Measurements from ENCODE around the gene CHD6.
"Not testable (repeated sequence)": the region's sequence is repeated elsewhere in the genome, so short reads cannot be mapped to it uniquely, and the experiment has no call there.

The CHD6 gene

DNA sequence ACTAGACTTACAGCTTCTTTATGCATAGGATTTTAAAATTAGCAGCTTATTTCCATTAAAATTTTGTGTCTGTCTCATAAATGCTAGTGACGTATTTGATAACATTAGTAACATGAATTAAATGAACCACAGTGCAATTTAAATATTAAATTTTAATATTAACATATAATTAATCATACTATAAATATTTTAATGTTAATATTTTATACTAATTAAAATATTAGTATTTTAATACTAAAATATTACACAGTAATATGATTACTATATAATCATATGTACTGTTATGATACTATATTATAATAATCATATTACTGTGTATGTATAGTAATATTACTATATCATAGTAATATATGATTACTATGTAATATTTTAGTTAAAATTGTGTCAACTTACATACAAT is 73.7 kb downstream of the CHD6 start:
- Mint-ChIP-seq H3K4me3 (no peak overlapping the region), H3K27ac (no peak overlapping the region), H3K9me3 (no peaks in the 10 kb centered on the region), H3K4me1 (peaks cover 19% of the 10 kb centered on the region), H3K36me3 (no peaks in the 10 kb centered on the region)
- no peak for DNase-seq (ENCODE audit: low spot score in 2 of 2)
- no peak for ATAC-seq

DNA sequence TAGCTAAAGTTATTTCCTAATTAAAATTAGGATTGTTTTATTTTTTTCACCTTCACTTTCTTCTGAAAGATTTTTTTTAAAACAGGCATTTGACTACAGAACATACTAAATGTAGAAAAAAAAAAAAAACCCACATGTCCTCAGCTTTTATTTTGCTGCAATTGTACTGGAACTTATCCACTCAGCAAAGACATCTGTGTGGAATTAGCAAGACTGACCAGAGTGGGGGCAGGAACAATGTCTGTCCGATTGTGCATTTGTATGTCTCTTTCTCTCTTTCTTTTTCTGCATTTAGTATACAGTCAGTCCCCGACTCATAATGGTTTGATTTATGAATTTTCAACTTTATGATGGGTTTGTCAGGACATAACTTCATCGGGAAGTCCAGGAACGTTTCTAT is 77.3 kb downstream of the CHD6 start:
- no peak overlapping the region for H3K4me3 Mint-ChIP-seq
- no peaks in the 10 kb centered on the region for H3K36me3 Mint-ChIP-seq
- H3K9me3 Mint-ChIP-seq, result peaks cover 4% of the 10 kb centered on the region
- DNase-seq (ENCODE audit: low spot score in 2 of 2) (no peak), ATAC-seq (no peak)
- peaks cover 12% of the 10 kb centered on the region for H3K4me1 Mint-ChIP-seq
- no peak overlapping the region for H3K27ac Mint-ChIP-seq

DNA sequence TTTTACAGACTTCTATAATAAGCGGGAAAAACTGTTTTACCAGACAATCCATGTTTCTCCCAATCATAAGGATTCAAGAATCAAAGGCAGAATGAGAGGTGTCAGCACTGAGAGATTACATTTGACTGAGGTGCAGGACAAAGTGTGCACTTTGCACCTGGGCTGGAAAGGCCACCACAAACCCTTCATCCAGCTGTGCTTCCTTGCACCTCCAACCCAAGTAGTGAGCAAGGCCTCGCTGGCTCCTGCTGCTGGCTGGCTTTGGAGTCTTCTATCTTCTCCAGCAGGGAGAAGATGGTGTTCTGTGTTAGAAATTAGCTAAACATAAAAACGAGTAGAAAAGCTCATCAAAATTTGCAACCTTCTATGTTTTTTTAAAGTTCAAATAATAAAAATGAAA is 77.7 kb downstream of the CHD6 start:
- peaks cover 8% of the 10 kb centered on the region for H3K4me1 Mint-ChIP-seq
- H3K36me3 Mint-ChIP-seq, result no peaks in the 10 kb centered on the region
- peaks cover 4% of the 10 kb centered on the region for H3K9me3 Mint-ChIP-seq
- DNase-seq (ENCODE audit: low spot score in 2 of 2), result no peak
- no peak overlapping the region for H3K4me3 Mint-ChIP-seq
- ATAC-seq, result no peak
- H3K27ac Mint-ChIP-seq, result no peak overlapping the region

DNA sequence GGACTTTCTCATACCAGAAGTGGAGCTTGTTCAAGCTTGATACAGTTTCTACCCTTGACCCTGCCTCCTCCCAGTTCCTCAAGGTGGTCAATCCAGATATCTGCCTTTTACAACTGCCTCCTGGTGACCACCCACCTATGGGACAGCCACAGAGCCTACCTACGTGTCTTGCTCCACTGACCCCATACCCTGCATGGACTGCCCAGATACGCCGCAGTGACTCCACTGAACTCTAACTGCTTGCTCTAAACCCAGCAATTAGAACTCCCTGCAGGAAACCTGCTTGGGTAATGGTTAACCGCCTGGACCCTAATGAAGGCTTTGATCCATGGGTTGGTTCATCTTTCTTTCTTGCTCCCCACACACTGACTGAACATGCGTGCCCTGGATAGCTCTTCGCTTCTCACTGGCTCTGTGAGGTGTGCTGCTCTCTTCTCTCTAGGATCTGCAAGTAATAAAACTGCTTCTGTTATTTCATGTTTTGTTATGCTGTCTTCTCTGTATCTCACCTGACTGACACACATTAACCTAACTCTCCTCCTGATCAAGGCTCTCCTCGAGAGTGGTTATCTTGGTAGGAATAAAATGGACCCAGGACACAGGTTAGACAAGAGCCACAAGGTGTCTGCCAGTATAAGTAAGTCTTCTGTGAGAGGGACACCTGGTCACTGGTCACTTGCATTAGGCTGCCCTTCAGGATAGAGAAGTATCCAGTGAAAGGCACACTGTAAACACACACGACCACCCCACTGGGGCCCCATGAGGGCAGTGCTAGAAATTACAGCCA is 79.2 kb downstream of the CHD6 start:
- no peak for DNase-seq (ENCODE audit: low spot score in 2 of 2)
- H3K9me3 Mint-ChIP-seq, result peaks cover 4% of the 10 kb centered on the region
- H3K4me3 Mint-ChIP-seq, result no peak overlapping the region
- no peaks in the 10 kb centered on the region for H3K36me3 Mint-ChIP-seq
- H3K27ac Mint-ChIP-seq, result no peak overlapping the region
- no peak for ATAC-seq
- H3K4me1 Mint-ChIP-seq, result peaks cover 13% of the 10 kb centered on the region

DNA sequence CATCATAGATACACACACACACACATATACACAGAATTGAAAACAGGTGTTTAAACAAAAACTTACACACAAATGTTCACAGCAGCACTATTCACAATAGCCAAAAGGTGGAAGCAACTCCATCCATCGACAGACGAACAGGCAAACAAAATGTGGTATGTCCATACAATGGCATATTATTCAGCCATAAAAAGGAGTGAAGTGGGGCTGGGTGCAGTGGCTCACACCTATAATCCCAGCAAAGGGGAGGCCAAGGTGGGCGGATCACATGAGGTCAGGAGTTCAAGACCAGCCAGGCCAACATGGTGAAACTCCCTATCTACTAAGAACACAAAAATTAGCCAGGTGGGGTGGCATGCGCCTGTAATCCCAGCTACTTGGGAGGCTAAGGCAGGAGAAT is 80.3 kb downstream of the CHD6 start:
- H3K36me3 Mint-ChIP-seq, result no peaks in the 10 kb centered on the region
- no peak overlapping the region for H3K4me3 Mint-ChIP-seq
- ATAC-seq, result no peak
- H3K4me1 Mint-ChIP-seq, result peaks cover 19% of the 10 kb centered on the region
- no peak for DNase-seq (ENCODE audit: low spot score in 2 of 2)
- no peak overlapping the region for H3K27ac Mint-ChIP-seq
- peaks cover 4% of the 10 kb centered on the region for H3K9me3 Mint-ChIP-seq

DNA sequence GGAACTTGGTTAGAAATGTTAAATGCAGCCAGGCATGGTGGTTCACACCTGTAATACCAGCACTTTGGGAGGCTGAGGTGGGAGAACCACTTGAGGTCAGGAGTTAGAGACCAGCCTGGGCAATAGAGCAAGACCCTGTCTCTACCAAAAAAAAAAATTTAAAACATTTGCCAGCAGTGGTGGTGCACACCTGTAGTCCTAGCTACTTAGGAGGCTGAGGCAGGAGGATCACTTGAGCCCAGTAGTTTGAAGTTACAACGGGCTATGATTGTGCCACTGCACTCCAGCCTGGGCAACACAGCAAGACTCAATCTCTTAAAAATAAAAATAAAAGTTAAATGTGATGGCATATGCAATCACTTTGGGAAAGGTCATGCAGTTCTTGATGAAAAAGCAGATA is 82.6 kb downstream of the CHD6 start:
- not testable (repeated sequence) for H3K4me3 Mint-ChIP-seq; H3K27ac Mint-ChIP-seq; ATAC-seq; H3K9me3 Mint-ChIP-seq; H3K36me3 Mint-ChIP-seq; DNase-seq (ENCODE audit: low spot score in 2 of 2)
- H3K4me1 Mint-ChIP-seq, result peaks cover 12% of the 10 kb centered on the region

DNA sequence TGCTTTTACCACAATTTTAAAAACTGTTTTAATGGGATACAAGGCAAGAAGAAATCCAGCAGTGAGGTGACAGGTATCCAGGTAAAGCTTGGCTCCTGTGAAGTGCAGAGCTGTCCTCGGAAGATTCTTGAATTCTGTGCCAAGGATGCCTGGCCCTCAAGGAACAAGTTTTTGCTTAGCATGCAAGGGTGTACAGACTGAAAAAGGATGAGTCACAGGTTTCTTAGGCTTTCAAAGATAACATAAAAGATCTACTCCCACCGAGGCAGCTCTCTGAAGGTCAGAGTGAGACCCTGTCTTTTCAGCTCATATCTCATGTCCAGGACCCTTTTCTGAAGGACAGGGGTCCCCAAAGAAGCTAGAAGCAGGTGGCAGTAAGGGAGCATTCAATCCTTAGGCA is 83.3 kb downstream of the CHD6 start:
- peaks cover 13% of the 10 kb centered on the region for H3K4me1 Mint-ChIP-seq
- peaks cover 10% of the 10 kb centered on the region for H3K36me3 Mint-ChIP-seq
- peaks cover 4% of the 10 kb centered on the region for H3K9me3 Mint-ChIP-seq
- H3K27ac Mint-ChIP-seq, result no peak overlapping the region
- no peak overlapping the region for H3K4me3 Mint-ChIP-seq
- ATAC-seq (no peak), DNase-seq (ENCODE audit: low spot score in 2 of 2) (no peak)

DNA sequence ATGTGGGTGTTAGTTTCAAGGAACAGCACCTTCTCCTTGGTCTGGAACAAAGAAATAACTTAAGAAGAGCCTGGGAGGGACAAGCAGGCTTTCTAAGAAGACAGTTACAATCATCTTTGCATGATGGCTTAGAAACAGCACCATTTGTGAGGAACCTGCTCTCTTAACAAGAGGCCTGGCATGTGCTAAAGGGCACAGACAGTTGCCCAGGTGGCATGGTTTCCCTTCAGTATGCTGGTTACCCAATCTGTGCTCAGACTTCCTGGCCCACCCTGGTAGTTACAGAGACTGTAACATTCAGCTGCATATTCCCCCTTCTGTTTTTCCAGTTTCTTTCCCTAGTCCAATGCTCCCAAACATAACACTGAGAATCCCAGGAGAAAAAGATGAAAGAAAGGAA is 84.0 kb downstream of the CHD6 start:
- no peak overlapping the region for H3K27ac Mint-ChIP-seq
- peaks cover 10% of the 10 kb centered on the region for H3K36me3 Mint-ChIP-seq

DNA sequence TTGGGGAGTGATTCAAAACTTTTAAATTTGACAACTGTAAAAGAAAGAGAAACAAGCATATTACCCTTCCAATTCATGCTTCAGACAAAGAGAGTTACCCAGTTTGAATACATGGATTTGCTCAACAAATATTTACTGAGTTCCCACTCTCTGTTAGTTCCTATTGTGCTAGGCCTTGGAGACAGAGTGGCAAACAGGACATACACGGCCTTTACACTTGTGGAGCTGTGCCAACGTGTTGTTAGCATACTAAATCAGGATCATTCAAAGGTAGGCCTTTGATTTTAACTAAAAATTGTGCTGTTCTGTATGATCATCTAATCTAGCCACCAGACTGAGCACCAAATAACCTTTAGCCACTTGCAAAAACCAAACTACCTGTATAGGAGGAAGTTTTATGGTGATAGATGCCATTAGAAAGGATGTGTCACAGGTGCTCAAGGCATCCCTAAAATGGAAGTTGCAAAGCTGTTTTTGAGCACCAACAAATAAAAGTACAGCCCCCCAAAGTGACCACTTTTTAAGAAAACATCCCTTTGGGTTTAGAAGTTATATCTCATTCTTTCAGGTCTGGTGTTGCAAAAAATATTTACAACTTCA is 84.5 kb downstream of the CHD6 start:
- H3K4me1 Mint-ChIP-seq, result peaks cover 20% of the 10 kb centered on the region
- H3K9me3 Mint-ChIP-seq, result no peaks in the 10 kb centered on the region
- H3K27ac Mint-ChIP-seq, result no peak overlapping the region
- no peak overlapping the region for H3K4me3 Mint-ChIP-seq
- ATAC-seq (no peak), DNase-seq (ENCODE audit: low spot score in 2 of 2) (no peak)
- peaks cover 10% of the 10 kb centered on the region for H3K36me3 Mint-ChIP-seq

More for the DNA sequence above, 84.0 kb downstream of the CHD6 start:
- DNase-seq (ENCODE audit: low spot score in 2 of 2), result no peak
- peaks cover 19% of the 10 kb centered on the region for H3K4me1 Mint-ChIP-seq
- peaks cover 3% of the 10 kb centered on the region for H3K9me3 Mint-ChIP-seq
- ATAC-seq, result no peak
- no peak overlapping the region for H3K4me3 Mint-ChIP-seq

DNA sequence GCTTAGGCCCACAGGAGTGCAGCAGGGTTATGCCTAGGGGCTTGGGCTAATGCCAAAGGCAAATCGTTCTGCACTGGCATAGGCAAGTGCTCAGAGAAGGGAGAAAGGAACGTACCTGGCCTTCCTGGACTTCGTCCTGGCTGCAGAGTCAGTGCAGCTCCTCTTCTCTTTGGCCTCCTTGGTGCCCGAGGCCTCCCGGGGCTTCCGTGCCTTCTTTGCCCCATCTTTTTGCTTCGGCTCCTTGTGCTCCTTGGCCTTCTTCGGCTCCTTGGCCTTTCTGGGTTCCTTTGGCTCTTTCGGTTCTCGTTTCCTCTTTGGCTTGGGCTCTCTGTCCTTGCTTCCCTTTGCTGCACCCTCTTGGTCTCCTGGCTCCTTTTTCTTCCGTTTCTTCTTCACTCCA is 85.2 kb downstream of the CHD6 start:
- Mint-ChIP-seq H3K4me1 (peaks cover 20% of the 10 kb centered on the region), H3K9me3 (no peaks in the 10 kb centered on the region), H3K36me3 (peaks cover 10% of the 10 kb centered on the region), H3K4me3 (no peak overlapping the region), H3K27ac (no peak overlapping the region)
- DNase-seq (ENCODE audit: low spot score in 2 of 2), result no peak
- no peak for ATAC-seq

DNA sequence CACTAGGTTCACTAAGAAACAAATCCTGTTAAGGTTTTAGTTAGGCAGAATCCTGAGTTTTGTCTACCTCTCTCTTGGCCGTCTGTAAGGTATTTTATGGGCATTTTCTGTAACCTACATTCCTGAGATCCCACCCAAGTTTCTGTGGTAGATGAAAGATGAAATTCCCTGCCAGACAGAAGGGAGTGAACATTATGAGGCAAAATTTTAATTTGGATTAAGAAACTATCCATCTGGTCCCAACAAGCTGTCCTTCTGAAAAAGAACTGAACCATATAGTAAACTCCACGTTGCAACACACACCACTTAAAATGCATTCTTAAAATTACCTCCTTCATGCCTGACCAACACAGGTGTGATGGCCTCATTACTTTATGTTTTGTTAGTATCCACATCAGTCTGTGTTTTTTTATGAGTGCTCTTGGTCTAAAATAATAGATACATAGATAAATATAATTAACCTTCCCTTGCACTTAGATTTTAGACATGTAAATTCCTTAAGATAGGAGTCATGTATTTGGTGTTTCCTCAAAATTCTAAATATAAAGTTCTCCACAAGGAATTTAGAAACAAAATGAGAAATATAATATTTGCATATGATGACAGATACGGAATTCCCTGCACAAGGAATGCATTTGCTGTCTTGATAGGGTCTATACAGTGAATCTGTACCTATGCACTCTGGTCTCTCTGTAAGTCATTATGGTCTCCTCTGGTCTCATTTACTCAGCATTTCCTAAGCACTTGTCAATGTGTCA is 86.5 kb downstream of the CHD6 start:
- Mint-ChIP-seq H3K9me3 (no peaks in the 10 kb centered on the region), H3K4me1 (peaks cover 25% of the 10 kb centered on the region), H3K4me3 (no peak overlapping the region), H3K36me3 (peaks cover 10% of the 10 kb centered on the region), H3K27ac (no peak overlapping the region)
- ATAC-seq (no peak), DNase-seq (ENCODE audit: low spot score in 2 of 2) (no peak)

DNA sequence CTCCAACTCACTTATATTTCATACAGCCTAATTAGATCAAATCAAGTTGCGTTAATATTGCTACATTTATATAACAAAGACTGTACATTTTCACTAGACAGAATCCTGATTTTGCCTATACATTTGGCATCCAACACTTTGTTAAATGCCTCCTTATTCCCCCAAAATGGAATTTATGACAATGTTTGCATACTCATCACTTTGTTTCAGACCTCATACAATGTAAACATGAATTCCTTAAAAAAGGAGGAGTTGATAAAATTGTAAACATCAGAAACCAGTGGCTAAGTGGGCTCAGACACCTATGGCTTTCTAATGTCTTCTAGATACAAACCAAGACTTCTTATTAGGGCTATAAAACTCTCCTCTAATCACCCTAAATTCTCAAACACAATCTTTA is 87.3 kb downstream of the CHD6 start:
- no peak for ATAC-seq
- Mint-ChIP-seq H3K9me3 (no peaks in the 10 kb centered on the region), H3K36me3 (peaks cover 10% of the 10 kb centered on the region), H3K4me1 (peaks cover 32% of the 10 kb centered on the region), H3K4me3 (no peak overlapping the region), H3K27ac (no peak overlapping the region)
- DNase-seq (ENCODE audit: low spot score in 2 of 2), result no peak

DNA sequence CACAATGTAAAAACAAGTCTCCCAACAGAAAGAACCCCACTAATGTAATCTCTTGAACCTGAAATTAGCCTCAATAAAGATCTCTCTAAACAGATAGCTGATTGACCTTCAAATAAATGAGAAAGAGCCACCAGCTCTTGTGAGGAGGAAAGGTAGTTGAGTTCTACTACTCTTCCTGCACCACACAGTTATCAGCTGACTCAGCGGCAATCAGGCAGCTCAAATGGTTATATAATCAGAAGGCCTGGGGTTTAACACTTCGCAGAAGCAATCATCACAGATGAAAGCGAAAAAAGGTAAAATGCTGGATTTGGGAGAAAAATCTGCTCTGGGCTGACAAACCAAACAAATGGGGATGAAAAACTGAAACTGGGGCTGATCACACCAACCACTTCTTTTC is 91.8 kb downstream of the CHD6 start:
- peak overlapping the region; percentile 10 for H3K27ac Mint-ChIP-seq
- H3K36me3 Mint-ChIP-seq, result peaks cover 2% of the 10 kb centered on the region
- DNase-seq (ENCODE audit: low spot score in 2 of 2) (no peak), ATAC-seq (no peak)
- no peak overlapping the region for H3K4me3 Mint-ChIP-seq
- H3K4me1 Mint-ChIP-seq, result peaks cover 32% of the 10 kb centered on the region
- H3K9me3 Mint-ChIP-seq, result no peaks in the 10 kb centered on the region

DNA sequence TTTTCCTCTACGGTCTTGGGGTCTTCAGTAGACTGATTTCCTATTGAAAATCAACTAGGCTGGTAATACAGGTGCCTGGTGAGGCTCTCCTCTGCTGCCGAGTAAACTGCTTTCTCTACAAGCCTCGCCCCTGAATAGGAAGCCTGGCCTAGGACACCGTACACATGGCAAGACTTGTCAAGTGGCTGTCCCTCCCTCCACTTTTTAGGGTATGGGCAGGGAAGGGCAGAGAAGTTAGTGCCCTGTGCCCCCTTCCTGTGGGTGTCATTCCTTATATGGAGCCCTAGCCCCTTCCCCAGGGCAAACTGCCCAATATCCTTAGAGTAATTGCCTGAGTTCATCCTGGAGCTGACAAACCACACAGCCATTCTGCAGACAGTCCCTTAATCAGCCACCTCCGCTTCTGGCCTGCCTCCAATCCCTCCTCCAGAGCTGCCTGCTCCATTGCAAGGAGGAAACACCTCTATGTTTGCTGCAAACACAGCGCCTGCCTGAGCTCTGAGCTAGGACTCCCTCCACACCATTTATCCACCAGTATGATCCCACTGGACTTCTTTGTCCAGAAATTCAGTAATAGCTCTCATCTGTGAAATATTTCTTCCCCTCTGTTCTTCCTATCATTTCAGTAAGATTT is 93.1 kb downstream of the CHD6 start:
- ATAC-seq (no peak), DNase-seq (ENCODE audit: low spot score in 2 of 2) (no peak)
- H3K4me1 Mint-ChIP-seq, result peaks cover 32% of the 10 kb centered on the region
- H3K9me3 Mint-ChIP-seq, result no peaks in the 10 kb centered on the region
- H3K4me3 Mint-ChIP-seq, result no peak overlapping the region
- H3K27ac Mint-ChIP-seq, result peak overlapping the region; percentile 10
- H3K36me3 Mint-ChIP-seq, result no peaks in the 10 kb centered on the region

DNA sequence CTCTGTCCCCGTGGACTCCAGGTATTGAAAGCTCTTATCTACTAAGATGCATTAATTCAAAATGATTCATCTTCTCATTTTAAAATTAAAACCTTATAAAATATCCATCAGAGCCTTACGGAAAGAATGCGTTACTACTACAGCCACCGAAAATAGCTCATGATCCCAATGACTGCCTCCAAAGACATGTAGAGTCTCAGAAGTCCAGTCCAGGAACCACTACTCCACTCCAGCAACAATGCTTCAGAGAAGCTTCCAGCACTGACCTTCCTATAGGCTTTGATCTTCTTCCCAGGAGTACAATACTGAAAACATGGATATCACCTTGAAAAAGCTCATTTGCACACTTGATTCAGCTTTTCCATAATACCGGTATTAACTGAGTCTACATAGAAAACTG is 94.3 kb downstream of the CHD6 start:
- peaks cover 25% of the 10 kb centered on the region for H3K4me1 Mint-ChIP-seq
- H3K36me3 Mint-ChIP-seq, result no peaks in the 10 kb centered on the region
- DNase-seq (ENCODE audit: low spot score in 2 of 2), result no peak
- ATAC-seq, result no peak
- no peak overlapping the region for H3K4me3 Mint-ChIP-seq
- H3K27ac Mint-ChIP-seq, result no peak overlapping the region
- H3K9me3 Mint-ChIP-seq, result no peaks in the 10 kb centered on the region

All from stimulated activated effector memory CD8-positive, alpha-beta T cell treated with anti-CD3 and anti-CD28 coated beads, Interleukin-12 subunit alpha, Interleukin-12 subunit beta, amount 100 ng/mL, for 72 hours (primary cell).